Epithelial cell of prostate (primary cell): ENCODE measurements around the gene PMEL.
"Not testable (repeated sequence)": the region's sequence is repeated elsewhere in the genome, so short reads cannot be mapped to it uniquely, and the experiment has no call there.

Source experiments
- DNase-seq: peaks from one replicate; pipeline ENCODE4 v3.0.0-alpha.2; 2011; ENCODE audit warnings: low read depth, low spot score
- H3K27ac ChIP-seq: fragments of 450-650 bp; 2 replicates; pipeline ENCODE4 v1.5.1; 2017; ENCODE audit warnings: mild to moderate bottlenecking

PMEL gene

GRCh38 chr12:55965941-55966407 is at the start of gene PMEL:
Gene PMEL (minus strand): TSS chr12:55966042. CDS start chr12:55966011, 31 bp downstream.
- H3K27ac ChIP-seq = peak within 1 kb of the TSS; percentile 47
- no peak for DNase-seq

- no peak for DNase-seq
- H3K27ac ChIP-seq = no peak overlapping the region
Observed at GRCh38 chr12:56014205-56014604, 48.4 kb upstream of the PMEL start.

- no peak for DNase-seq
- no peak overlapping the region for H3K27ac ChIP-seq
Observed at GRCh38 chr12:56013482-56013881, 47.6 kb upstream of the PMEL start.

GRCh38 chr12:56011509-56012090 is 45.8 kb upstream of the PMEL start:
- H3K27ac ChIP-seq = no peak overlapping the region
- DNase-seq = no peak

GRCh38 chr12:56010111-56010570 is 44.3 kb upstream of the PMEL start:
- H3K27ac ChIP-seq = no peak overlapping the region
- no peak for DNase-seq

GRCh38 chr12:56007564-56008559 is 42.0 kb upstream of the PMEL start:
- no peak for DNase-seq

GRCh38 chr12:56004211-56004610 is 38.4 kb upstream of the PMEL start:
- H3K27ac ChIP-seq = no peak overlapping the region
- no peak for DNase-seq

More at GRCh38 chr12:56007564-56008559, 42.0 kb upstream of the PMEL start:
- peak overlapping the region; percentile 63 for H3K27ac ChIP-seq

- H3K27ac ChIP-seq, DNase-seq: not testable (repeated sequence)
Observed at GRCh38 chr12:56003376-56003775, 37.5 kb upstream of the PMEL start.

- no peak overlapping the region for H3K27ac ChIP-seq
- no peak for DNase-seq
Observed at GRCh38 chr12:56001487-56002100, 35.8 kb upstream of the PMEL start.

GRCh38 chr12:55999999-56000540 is 34.2 kb upstream of the PMEL start:
- DNase-seq = not testable (repeated sequence)

GRCh38 chr12:55999522-55999921 is 33.7 kb upstream of the PMEL start:
- not testable (repeated sequence) for DNase-seq

More at GRCh38 chr12:55999999-56000540, 34.2 kb upstream of the PMEL start:
- not testable (repeated sequence) for H3K27ac ChIP-seq

GRCh38 chr12:55997535-55997859 is 31.7 kb upstream of the PMEL start:
- DNase-seq = no peak
- peak overlapping the region; percentile 39 for H3K27ac ChIP-seq

More at GRCh38 chr12:55999522-55999921, 33.7 kb upstream of the PMEL start:
- not testable (repeated sequence) for H3K27ac ChIP-seq

- peak within 1 kb of the TSS; percentile 39 for H3K27ac ChIP-seq
- peak; percentile 66 for DNase-seq
Observed at GRCh38 chr12:55996715-55997534, 31.1 kb upstream of the PMEL start, which contains the start of gene SUOX. Gene SUOX (plus strand): TSS chr12:55997276. CDS start chr12:56002222, 4,946 bp downstream.

GRCh38 chr12:55996201-55996714 is 30.4 kb upstream of the PMEL start:
- DNase-seq = no peak
- H3K27ac ChIP-seq = peak overlapping the region; percentile 39

GRCh38 chr12:55995366-55995765 is 29.5 kb upstream of the PMEL start:
- no peak overlapping the region for H3K27ac ChIP-seq
- no peak for DNase-seq

GRCh38 chr12:55993230-55993853 is 27.5 kb upstream of the PMEL start:
- no peak for DNase-seq
- no peak overlapping the region for H3K27ac ChIP-seq

- no peak overlapping the region for H3K27ac ChIP-seq
- no peak for DNase-seq
Observed at GRCh38 chr12:55991110-55991509, 25.3 kb upstream of the PMEL start.

- DNase-seq, H3K27ac ChIP-seq: not testable (repeated sequence)
Observed at GRCh38 chr12:55985976-55986375, 20.1 kb upstream of the PMEL start.

- DNase-seq = no peak
- H3K27ac ChIP-seq = no peak overlapping the region
Observed at GRCh38 chr12:55985341-55985740, 19.5 kb upstream of the PMEL start.
